ENCODE data around the gene DYNC1I2.

GRCh38 chr2:171687287-171688128 lies at the start of gene DYNC1I2:
- TF ChIP-seq, protein P1, sequence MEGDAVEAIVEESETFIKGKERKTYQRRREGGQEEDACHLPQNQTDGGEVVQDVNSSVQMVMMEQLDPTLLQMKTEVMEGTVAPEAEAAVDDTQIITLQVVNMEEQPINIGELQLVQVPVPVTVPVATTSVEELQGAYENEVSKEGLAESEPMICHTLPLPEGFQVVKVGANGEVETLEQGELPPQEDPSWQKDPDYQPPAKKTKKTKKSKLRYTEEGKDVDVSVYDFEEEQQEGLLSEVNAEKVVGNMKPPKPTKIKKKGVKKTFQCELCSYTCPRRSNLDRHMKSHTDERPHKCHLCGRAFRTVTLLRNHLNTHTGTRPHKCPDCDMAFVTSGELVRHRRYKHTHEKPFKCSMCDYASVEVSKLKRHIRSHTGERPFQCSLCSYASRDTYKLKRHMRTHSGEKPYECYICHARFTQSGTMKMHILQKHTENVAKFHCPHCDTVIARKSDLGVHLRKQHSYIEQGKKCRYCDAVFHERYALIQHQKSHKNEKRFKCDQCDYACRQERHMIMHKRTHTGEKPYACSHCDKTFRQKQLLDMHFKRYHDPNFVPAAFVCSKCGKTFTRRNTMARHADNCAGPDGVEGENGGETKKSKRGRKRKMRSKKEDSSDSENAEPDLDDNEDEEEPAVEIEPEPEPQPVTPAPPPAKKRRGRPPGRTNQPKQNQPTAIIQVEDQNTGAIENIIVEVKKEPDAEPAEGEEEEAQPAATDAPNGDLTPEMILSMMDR (conservative IDR thresholded peaks at IDR 0.05; ENCODE audit: low read length) = no peak
- TF ChIP-seq EZH2phosphoT487 (IDR thresholded peaks at IDR 0.05; ENCODE audit: borderline replicate concordance, low read depth, low read length) = no peak

Measured in OCI-LY7 (cell line).